PC-3 (cell line): ENCODE data around the gene KCTD16.

Experiments
- EZH2phosphoT487 ChIP-seq: fragments of 300-600 bp; sonication (generic); IDR thresholded peaks from 2 replicates; pipeline ENCODE4 v1.6.1; 2018; ENCODE audit warnings: mild to moderate bottlenecking, antibody characterized with exemption, low read length, borderline replicate concordance
- TF ChIP-seq, protein P1 (sequence below): fragments of 300-600 bp; sonication (generic); conservative IDR thresholded peaks from 2 replicates; pipeline ENCODE4 v1.5.1; 2017; ENCODE audit warnings: antibody characterized with exemption, low read depth, mild to moderate bottlenecking, low read length

DNA sequence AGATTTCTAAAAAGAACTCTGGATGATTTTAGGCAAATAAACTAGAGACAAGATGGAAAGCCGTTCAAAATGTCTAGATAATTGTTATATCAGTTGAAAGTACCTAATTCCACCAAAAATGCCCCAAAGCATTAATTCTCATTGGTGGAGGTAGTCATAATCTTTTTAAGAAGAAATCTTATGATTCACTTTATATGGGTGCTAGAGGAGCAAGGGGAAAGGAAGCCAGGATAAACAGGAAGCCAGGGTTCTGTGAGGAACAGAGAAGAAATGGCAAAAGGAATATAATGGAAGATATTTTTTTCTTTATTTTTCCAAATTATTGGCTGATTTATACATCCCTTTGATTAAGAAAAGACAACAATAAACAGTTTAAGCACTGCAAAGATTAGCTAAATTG lies 8.0 kb upstream of the KCTD16 start:
- TF ChIP-seq EZH2phosphoT487, result no peak
- TF ChIP-seq, protein P1, sequence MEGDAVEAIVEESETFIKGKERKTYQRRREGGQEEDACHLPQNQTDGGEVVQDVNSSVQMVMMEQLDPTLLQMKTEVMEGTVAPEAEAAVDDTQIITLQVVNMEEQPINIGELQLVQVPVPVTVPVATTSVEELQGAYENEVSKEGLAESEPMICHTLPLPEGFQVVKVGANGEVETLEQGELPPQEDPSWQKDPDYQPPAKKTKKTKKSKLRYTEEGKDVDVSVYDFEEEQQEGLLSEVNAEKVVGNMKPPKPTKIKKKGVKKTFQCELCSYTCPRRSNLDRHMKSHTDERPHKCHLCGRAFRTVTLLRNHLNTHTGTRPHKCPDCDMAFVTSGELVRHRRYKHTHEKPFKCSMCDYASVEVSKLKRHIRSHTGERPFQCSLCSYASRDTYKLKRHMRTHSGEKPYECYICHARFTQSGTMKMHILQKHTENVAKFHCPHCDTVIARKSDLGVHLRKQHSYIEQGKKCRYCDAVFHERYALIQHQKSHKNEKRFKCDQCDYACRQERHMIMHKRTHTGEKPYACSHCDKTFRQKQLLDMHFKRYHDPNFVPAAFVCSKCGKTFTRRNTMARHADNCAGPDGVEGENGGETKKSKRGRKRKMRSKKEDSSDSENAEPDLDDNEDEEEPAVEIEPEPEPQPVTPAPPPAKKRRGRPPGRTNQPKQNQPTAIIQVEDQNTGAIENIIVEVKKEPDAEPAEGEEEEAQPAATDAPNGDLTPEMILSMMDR, result no peak
